ENCODE data around the gene SLC25A10.

The SLC25A10 gene

DNA sequence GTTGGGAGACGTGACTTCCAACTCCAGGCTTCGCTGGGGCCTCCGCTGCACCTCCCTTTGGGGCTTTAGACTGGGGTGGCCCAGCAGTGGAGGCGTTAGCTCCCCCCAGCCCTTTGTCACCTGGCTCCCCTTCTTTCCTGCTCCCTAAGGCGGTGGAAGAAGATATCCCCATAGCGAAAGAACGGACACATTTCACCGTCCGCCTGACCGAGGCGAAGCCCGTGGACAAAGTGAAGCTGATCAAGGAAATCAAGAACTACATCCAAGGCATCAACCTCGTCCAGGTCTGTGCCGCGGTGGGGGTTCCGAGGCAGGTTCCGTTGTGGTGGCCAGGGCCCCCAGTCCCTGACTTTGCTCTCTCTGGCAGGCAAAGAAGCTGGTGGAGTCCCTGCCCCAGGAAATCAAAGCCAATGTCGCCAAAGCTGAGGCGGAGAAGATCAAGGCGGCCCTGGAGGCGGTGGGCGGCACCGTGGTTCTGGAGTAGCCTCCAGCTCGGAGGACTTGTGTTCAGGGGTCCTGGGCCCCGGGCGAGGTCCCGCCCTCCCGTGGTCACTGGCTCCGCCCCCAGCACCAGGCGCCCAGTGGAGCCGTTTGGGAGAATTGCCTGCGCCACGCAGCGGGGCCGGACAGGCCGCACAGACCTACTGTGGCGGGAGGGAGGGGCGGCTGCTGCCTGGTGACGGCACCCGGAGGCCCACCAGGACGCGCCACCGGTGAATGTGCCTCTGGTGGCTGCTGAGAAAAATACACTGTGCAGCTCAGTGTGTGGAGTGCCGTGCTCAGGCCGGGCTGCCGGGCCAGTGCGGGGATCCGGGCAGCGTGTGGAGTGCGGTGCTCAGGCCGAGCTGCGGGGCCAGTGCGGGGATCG lies 5.1 kb upstream of the SLC25A10 start:
- DNase-seq = no peak

DNA sequence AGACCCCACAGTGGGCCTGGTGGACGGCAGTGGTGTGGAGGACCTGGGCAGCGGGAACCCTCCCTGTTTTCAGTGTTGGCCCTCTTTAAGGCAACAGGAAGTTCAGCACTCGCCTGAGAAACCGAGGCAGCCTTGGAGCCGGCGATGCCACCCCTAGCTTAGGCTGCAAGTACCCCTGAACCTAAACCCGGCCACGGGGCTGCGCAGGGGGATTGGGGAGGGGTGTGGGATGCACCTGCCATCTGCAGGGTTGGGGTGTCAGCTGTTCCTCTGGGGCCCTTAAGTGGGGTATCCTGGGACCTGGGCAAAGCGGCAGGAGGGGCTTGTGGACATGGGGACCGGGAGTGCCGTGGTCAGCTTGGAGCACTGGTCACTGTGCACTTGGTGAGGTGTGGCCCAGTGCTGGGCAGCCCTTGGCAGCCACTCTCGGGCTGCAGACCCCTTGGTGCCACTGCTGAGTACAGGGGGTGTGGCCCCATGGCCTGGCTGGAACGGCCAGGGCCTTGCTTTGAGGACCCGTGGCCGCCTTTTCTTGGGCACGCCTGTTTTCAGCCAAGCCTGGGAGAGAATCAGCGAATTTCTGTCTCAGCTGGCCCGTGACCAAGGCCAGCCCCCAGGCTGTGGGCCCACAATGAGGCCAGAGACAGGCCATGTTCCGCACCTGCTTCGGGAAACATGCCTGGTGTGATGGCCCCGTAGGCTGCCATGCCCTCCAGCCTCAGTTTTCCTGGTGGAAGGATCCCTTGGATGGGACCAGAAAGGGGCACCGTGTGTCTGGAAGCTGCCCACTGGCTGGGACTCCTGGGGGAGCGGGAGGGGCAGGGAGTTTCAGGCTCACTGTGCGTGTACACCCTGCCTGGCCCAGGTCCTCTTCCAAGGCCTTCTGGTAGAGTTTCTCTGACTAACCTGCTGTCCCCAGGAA lies 4.1 kb upstream of the SLC25A10 start:
- DNase-seq = no peak

DNA sequence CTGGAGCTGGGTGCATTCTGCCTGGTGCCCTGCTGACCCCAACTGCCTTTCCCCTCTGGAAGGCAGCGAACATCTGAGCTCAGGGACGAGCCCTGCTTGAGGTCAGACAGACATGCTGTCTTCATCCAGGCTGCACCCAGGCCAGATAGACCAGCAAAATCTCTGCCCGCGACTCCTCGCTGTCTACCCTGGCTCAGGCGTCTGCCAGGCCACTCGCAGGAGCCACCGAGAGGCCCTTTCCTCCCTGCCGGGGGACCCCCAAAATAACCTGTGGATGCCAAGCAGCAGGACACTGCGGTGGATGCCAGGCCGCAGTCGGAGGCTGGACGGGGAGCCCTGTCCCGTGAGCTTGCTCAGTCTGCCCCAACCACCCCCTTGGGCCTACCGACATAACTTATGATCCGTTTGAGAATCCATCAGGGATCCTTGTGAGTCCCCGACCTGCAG lies 3.3 kb upstream of the SLC25A10 start:
- no peak for DNase-seq

DNA sequence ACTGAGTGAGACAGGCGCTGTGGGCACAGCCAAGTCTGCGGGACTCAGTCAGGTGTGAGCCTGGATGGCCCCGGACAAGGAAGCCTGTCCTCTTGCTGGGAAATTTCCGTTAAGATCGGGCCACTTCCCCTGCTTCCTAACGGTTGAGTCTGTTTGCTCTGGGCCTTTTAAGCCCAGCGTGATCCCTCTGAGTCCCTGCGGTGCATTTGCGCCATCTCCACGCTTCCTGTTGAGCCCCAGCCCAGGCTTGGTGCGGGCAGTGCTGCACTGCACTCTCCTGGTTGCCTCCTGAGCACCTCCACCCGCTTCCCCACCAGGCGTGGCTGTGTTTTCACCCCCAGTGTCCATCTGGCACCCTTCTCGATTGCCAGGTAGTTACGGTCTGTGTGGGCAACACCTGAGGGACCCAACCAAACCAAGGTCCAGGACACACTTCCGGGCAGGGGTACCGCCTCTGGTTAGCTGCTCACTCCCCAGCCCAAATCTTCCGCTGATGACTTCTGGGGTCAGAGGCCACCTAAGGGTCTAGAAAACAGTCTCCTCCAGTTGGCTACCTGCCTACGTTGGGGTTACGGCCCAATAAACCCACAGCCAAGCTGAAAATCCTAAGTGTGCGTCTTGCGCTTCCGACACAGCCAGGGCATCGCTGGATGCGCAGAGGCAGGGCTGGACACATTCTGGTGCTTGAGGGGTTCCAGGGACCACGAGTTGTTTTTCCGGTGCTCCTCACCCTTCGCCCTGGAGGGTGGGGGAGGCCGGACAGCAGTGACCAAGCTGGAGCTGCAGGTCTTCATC lies 1.4 kb upstream of the SLC25A10 start:
- DNase-seq = peak; percentile 41

DNA sequence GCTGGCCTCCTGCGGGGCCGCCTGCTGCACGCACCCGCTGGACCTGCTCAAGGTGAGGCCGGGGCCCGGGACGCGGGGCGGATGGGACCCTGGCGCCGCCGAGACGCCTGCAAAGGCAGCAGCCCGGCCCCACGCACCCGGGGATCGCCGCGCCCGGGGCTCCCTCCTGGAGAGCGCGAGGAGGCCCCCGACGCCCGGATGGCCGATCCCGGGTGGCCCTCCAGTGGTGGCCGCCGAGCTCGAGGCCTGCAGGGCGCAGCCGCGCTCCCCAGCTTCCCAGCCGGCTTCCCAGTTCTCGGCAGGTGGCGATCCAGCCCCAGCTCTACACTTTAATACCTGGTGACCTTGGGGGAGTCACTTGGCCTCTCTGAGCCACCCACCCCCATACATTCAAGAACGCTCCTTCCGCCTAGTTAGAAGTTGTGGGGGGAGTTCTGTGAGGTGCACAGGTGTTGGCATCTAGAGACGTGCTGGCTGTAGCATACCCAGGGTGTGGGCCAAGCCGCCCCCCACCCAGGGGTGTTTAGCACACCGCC lies 452 bp downstream of the SLC25A10 start:
- DNase-seq = peak; percentile 34

DNA sequence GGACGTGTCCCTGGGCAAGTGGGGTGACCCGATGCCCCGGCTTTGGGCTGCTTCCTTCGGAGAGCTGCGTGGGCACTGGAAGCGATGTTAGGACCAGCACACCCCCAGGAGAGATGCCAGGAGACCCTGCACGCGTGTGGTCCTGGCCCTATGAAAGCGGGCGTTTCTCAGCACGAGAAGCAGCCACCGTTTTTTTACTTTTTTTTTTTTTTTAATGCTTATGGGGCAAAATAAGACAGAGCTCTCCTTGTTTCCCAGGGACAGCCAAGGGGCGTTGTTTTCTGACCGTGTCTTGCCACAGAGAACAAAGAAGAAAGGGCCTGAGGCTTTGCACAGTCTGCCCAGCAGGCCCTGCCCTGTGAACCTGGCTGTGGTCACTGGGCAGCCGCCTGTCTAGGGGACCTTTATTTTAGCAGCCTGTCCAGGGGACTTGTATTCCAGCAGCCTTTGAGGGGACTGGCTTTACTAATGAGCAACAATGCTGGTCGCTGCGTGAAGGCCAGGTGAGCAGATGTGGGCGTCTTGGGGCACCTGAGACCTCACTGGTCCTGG lies 996 bp downstream of the SLC25A10 start:
- no peak for DNase-seq

DNA sequence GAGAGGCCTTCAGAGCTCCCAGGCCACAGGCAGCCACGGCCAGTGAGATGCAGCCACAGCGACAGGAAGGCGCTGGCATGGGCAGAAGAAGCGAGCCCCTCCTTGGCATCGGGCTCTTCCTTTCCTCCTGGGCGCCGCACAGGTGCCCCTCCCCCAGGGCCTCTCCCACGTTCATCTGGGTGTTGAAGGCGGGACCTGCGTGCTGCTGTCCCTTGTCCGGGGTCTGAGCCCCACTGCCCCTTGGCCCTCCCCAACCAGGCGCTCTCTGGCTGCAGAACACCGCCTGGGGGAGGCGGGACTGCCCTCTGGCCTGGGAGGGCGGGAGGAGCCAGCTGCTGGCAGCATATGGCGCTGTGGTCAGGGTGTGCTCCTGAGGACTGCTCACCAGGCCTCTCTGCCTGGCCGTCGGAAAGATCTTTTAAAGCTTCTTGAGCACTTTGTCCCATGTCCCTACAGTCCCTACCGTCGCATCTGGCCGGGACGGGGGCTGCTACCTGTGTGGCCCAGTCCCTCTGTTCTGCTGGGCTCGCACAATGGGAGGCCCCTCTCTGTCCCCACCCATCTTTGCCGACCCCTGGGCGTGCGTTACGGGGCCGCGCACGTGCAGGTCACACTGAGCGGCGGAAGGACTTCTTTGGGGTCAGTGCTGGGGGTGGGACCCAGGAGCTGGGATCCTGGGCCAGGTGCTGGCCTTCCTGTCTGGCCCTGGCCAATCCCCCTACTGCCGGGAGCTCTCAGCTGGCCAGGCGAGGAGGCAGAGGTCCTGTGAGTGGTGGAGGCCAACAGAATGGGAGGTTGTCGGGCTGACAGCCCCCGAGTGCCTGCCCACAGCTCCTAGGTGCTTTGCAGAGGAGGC lies 1.7 kb downstream of the SLC25A10 start:
- no peak for DNase-seq

DNA sequence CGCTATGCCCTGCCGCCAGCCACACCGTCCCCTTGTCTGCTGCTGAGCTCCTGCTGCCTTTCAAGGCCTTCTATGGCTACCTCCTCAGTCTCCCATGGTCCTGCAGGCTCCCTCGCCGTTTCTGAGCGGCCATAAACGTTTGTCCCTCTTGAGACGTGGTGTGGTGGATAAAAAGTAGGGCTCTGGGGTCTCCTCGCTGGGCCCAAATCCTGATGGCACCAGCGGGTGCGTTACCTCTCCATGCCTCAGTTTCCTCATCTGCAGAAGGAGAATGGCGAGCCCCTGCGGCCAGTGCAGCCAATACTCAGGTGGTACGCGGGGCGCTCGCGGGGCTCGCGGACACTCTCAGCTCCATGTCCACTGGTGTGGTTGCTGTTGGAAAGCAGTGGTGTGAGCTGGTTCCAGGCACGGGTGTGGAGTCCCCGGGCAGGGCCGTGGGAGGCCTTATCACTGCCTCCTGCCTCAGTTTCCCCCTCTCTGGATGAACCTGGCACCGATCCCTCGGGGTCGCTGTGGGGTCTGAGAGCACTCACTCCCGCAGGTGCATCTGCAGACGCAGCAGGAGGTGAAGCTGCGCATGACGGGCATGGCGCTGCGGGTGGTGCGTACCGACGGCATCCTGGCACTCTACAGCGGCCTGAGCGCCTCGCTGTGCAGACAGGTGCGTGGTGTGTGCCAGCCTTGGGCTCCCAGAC lies 2.5 kb downstream of the SLC25A10 start:
- DNase-seq = no peak

DNA sequence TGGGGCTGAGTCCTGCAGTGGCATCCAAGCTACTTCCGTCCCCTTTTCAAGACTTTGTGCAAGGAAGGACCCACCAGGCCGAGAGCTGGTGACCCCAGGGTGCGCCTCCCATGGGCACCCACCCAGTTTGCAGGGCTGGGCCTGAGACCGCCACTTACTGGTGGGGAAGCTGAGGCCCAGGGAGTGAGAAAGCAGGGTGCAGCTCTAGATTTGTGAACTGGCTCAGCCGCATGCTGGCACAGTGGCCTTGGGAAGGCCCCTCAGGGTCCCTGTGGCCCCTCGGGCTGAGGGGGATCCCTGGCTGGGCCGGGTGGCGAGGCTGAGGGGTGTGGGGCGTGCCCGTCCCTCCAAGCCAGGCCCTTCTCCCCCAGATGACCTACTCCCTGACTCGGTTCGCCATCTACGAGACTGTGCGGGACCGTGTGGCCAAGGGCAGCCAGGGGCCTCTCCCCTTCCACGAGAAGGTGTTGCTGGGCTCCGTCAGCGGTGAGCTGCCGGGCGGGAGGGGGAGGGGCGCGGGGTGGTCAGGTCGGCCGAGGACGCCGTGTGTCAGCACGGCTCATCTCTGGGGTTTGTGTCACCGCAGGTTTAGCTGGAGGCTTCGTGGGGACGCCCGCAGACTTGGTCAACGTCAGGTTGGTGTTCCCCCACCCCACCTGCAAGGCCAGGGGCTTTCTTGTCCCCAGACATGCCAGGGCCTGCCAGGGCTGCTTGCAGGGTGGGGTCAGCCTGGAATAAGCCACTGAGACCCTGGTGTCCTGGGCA lies 3.2 kb downstream of the SLC25A10 start:
- no peak for DNase-seq

DNA sequence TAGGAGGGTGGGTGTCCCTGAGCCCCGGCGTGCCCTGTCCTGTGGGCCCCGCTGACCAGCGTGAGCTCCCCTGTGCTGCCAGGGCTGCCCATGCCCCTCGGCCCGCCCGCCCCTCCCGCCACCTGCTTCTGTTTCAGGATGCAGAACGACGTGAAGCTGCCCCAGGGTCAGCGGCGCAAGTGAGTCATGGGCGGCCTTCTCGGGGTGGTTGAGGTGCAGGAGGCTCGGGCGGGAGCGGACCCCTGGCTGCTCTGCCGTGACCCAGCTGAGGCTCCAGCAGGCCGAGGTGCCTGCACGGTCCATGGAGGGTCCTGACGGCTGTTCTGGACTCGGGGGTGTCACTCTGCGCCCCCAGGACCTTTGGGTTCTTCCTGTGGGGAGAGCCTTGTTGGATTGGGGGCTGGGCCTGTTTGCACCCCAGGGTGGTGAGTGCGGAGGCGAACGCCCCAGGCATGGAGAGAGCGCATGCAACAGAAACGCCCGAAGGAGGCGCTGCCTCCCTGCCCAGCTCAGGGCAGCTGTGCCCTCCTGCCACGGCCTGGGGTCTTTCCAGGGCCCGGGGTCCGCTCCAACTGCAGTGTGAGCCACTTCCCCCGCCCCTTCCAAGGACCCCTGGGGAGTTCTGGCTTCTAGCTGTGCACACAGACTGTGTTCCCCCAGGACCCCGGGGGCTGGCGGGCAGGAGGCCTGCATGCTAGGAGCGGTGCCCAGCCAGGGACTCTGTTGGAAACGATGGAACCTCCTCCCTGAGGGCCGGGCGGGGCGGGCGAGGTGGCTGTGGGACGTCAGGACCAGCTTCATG lies 4.0 kb downstream of the SLC25A10 start:
- no peak for DNase-seq

DNA sequence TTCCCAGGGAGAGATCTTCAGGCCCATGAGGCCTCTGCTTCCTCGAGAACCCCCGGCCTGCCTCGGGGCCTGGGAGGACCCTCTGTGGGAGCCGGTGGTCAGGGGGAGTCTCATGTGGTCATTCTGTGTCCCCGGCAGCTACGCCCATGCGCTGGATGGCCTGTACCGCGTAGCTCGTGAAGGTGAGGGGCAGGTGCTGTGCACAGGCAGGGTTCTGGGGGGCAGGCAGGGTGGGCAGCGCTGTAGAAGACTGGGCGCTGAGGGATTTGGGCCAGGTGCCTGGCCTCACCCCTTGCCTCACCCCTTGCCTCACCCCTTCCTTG lies 4.6 kb downstream of the SLC25A10 start:
- DNase-seq = no peak

DNA sequence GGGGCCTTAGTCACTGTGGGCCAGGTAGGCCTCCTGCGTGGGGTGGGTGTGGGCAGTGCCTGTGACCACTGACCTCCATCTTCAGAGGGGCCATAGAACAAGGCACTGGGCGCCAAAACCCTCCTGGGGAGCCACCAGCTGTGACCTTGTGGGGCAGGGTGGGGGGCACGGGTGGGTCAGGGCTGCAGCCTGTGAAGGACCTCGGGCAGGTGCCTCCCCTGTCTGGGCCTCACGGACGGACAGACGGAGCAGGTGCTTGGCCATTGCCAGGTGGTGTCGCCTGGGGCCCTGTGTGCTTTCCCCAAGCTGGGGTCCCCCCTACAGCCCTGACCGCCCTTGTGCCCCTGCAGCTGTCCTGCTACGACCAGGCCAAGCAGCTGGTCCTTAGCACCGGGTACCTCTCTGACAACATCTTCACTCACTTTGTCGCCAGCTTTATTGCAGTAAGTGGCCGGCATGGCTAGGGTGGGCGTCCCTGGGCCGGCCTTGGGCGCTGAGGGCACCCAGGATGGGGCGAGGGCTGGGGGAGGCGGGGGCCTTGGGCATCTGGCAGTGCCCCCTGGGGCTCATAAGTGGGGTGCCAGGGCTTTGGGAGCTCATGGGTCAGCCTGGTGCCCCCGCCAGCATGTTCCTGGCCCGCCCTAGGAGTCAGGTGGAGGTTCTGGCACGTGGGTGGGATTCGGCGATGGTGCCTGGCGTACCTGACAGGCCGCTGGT lies 5.1 kb downstream of the SLC25A10 start:
- DNase-seq = no peak

DNA sequence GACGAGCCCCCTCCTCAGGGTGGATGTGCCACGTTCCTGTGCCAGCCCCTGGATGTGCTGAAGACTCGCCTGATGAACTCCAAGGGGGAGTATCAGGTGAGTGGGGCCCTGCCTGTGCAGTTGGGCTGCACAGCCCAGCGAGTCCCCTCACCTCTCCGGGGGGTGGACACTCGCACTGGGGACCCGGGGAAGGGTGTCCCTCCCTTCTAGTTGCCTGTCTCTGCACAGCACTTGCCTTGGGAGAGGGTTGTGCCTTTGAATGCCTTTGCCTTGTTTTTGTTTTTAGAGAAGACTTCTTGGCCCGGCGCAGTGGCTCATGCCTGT lies 5.6 kb downstream of the SLC25A10 start:
- DNase-seq = no peak

DNA sequence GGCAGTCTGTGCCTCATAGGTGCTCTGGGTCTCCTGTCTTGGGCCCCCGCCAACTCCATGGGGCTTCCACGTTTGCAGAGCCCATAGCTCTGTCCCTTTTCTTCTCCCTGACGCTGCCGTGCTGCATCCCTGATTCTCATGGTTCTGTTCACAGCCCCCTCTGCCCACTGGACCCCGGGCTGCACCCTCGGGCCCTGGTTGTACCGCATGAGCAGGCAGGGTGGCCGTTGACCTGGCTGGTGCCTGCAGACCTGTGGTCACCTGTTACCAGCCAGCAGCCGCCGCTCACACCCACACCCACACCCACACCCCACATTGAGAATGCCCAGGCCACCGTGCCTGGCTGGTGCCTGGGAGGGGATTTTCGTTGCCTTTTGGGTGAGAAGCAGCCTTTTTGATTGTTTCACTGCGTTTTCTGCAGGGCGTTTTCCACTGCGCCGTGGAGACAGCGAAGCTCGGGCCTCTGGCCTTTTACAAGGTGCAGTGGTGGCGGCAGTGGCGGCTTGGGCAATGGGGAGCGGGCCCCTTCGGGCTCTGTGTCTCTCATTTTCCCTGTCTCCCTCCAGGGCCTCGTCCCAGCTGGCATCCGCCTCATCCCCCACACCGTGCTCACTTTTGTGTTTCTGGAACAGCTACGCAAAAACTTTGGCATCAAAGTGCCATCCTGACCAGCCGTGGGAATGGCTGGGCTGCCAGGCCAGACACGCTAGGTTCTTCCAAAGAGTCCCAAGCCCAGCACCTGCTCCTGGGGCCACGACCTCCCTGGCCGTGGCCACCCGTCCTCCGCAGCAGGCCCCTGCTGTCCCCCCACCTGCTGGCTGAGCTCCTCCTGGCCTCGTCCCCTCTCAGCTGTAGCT lies 7.6 kb downstream of the SLC25A10 start:
- no peak for DNase-seq

DNA sequence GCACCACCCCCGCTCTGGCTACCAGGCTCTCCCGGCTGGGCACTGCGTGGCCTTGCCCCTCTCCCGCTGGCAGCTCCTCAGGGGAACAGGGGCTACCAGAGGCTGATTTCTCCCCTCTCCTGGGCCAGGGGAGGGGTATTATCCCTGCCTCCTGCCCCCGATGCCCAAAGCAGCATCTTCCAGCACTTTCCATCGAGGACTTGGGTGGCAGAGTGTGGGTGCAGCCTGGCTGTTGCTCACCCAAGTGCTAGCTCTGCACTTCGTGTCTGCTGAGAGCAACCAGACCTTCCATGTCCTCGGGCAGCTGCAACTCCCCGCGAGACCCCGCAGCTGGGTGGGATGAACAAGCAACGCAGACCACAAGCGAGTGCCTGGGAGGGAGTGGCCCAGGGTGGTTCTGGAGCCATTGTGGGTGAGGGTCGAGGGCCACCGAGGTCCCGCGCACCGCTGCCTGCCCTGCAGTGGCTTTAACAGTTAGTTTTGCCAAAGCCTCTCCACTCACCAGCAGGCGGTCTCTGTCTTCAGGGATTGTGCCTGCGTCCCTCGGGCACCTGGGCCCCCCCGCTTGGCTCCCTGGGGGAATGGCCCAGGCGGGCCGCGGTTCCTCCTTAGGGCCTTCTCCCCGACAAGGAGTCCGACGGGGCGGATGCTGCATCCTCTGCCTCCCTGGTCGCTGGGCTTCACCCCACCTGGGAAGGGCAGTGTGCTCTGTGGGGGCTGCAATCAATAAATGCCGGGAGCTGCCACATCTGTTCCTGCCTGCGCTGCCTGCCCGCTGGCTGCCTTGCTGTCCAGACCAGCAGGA lies 8.4 kb downstream of the SLC25A10 start:
- DNase-seq = no peak

DNA sequence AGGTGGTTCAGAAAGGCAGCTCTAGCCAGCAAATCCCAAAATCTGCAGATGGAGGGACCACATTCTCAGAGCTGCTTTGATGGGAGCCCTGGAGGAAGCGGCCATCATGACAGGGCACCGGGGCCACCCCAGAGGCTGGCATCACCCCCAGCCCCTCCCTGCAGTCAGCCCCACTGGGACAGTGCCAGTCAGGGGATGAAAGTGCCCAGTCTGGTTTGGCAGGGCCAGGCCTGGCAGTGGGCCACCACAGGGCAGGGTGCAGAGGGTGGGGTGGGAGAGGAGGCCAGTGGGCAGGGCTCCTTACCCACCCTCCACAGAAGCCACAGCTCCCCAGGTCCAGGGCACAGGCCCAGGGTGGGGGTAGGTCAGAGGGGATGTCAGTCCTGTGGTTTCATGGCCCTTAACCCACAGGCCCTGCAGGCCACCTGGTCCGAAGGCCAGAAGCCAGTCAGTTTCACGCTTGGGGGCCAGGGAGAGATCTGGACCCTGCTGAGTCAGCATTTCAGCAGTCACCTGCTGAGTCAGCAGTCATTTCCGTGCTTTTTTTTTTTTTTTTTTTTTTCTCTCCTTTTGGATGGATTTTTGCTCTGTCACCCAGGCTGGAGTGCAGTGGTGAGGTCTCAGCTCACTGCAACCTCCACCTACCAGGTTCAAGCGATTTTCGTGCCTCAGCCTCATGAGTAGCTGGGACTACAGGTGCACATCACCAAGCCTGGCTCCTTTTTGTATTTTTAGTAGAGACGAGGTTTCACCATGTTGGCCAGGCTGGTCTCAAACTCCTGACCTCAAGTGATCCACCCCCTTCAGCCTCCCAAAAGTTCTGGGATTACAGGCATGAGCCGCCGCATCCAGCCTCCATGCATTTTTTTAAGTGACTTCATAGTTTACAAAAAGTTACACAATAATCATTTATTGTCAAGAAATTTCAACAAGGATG lies 10.4 kb downstream of the SLC25A10 start:
- DNase-seq = peak; percentile 52
